Measurements from ENCODE around the gene ABLIM1.

ABLIM1 gene

DNA sequence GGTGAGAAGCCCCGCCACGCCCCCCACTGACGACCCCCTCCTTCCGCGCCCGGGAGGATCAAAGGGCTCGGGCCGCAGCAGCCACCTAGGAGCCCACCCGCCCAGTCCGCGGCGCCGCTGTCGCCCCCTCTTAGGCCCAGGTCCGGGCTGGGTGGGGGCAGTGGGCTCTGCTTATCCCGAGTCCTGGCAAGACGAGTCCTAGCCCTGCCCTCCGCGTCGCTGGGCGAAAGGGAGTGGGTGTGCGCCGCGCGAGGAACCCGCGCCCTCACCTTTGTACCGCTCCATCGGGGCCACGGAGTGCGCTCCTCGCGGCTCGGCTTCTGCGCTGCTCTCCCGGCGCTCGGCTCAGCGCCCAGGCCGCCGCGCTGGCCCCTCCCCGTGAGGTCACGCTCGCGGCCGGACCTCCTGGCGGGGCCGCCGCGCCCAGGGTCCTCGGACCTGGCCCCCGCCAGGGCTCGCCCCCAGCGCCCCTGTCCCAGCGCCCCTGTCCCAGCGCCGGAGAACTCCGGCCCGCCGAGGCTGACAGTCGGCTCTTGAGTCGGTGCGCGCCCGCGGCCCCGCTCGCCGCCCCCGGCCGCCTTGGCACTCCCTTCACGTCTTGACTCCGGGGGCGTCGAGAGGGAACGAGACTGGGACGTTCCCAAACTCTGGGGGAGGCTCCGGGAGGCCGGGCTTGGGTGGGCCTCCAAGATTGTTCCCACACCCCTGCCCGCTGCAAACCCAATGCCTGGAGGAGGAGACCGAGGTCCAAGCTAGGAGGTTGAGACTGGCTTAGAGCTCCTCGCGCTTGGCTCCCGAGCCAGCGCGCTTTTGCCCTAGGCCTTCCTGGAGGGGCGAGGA, 253.7 kb downstream of the ABLIM1 start, which contains the start of gene AFAP1L2:
AFAP1L2 (minus strand) TSS at position 332 of the 840 bp plus-strand sequence; CDS start at position 285, 47 bp downstream.
- no peak for DNase-seq (ENCODE audit: low read depth)

DNA sequence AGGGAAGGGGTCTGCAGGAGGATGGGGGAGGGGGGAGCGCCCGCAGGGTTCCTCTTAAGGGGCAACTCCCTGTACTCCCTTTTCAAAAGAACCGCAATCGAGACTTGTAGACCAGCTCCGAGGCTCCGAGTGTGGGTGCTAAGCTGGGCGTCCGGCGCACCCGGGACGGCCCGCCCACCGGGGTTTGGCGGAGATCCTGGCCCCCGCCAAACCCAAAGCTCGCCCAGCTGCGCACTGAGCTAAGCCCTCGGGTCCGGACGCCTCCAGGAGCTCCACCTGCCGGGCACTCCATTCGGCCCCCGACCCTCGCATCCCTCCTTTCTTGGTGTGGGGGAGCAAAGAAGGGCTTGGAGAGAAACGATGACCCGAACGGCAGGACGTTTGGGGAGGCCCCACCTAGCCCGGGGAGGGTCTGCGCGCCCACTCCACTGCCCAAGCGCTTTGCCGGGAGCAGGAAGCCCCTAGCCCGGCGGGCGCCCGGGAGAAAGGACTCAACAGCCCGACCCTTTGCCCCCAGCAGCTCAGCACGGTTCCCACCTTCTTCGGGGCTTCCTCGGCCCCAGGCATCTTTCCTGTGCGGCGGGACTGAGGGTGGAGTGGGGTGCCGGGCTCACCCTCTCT, 254.4 kb downstream of the ABLIM1 start:
- no peak for DNase-seq (ENCODE audit: low read depth)

DNA sequence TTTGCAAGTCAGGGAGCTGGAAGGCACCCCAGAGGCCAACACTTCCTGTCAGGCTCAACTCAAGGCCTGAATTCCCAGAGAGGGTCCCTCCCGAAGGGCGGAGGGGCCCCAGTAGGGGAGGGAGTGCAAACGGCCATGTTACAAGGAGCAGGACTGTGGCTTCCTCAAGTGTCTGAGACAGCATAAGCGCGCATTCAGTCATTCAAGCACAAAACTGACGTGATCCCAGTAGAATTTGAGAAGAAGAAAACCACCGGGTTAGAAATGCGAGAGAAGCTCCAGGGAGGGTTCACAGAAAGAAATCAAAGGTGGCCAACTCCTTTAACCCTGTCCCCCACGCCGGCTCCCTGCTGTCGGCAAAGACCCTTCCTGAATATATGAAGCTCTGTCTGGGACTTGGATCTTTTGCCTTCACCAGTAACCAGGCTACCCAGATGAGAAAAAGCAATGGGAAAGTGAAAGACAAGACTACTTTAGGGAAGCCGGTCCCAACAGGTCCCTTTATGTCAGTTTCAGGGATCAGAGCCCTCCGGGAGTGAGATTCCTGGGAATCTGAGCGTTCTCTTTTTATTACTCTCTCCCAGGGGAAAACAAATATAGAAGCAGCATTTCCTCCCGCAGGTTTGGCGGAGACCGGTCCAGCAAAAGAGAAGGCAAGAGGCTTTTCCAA, 255.1 kb downstream of the ABLIM1 start:
- DNase-seq (ENCODE audit: low read depth), result no peak

DNA sequence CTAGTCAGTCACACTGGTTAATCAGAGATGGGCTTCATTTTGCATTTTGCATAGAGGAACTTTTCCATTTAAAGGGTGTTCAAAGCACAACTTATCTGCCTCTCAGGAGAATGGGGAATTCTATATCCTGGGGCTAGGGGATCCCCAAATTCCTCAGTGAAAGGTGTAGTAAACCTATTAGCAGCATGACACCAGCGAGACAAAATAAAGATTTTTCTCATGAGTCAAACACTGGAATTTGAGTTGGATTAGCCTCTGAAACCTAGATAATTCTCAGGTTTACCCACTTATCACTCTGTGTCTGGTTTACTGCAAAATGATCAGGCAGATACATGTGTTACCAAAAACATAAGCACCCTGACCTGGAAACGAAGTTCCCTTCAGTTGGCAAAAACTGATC, 255.8 kb downstream of the ABLIM1 start:
- DNase-seq (ENCODE audit: low read depth), result no peak

DNA sequence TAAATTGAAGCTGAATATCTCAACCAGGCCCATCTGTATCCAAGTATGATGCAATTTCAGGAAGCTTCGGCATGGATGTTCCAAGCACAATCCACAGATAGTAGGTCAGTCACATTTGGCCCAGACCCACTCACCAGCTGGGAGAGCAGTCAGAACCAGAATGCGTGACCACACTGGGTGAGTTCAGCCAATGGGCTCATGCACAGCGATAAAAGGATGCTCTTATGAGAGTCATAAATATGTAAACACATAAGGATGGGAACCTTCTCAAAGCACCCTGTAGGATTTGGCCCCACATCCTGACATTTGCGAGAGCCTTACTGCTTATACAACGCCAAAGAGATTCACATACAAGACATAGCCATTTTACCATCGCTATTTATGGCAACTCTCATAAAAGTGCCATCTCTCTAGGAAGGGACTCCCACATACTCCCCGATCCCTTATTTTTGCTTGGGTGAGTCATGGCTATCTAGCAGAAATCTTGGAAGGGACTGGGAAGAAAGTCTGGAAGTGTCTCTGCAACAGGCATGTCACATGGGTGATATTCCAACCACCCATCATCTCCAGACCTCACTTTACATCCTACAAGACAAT, 256.8 kb downstream of the ABLIM1 start:
- DNase-seq (ENCODE audit: low read depth), result no peak

DNA sequence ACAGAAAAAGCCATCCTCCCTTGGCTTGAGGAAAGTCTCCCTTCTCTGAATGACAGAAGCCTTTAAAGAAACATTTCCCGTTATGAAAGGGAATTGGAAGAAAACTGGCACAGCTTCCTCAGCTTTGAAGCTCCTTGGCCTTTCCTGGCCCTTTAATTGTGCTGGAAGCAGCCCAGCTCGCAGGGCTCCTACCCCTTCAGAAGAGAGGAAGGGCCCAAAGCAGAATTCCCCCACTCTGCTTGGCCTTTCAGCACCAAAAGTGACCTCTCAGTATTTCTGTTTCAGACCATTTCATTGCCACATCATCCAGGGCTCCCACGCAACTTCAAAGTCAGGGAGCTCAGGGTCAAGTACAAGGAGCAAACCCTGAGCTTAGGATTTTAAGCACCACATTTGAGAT, 258.0 kb downstream of the ABLIM1 start:
- DNase-seq (ENCODE audit: low read depth), result no peak

DNA sequence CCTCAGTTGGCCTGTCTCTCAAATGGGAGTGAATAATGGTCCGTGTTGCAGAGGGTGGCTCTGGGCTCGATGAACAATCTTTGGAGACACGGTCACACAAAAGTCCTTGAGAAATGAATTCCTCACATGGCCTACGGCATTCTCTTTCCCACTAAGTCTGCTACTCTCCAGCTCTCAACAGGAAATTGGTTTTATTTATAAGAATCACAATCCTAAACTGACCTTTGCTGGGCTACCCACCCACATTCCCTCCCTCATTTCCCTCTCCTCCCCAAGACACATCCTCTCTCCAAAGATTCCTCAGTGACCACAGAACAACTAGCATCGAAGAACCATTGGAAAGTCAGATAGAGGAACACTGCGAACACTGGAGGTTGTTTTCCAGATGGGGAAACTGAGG, 258.5 kb downstream of the ABLIM1 start:
- no peak for DNase-seq (ENCODE audit: low read depth)

DNA sequence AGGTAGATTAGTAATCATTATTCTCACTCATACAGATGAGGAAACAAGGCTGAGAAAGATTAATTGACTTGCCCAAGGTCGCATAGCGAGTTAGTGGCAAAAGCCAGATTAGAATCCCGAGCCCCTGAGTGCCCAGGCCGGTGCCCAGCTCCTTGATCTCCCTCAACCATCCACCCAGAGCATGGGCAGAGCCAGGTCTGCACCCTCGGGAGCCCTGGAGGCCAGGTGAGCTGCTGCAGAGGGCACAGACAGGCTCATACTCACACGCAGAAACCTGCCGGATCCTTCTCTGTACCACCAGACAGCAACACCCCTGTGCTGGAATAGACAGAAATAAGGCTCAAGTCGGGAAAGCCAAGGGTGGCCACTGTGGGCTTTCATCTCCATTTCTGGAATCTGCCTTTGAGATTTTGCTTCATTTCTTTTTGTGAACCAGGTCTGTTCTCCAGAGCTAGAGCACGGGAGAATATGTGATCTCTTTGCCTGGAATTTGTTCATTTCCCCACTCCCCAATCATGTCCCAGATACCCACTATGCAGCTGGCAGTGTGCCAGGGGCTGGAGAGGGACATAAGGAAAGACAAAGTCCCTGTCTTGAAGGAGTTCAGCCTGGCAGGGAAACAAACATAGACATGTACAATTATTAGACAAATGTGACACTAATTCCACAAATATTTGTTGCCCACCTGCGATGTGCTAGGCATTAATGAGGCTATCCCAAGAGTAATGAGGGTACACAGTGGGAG, 259.3 kb downstream of the ABLIM1 start:
- DNase-seq (ENCODE audit: low read depth), result no peak

DNA sequence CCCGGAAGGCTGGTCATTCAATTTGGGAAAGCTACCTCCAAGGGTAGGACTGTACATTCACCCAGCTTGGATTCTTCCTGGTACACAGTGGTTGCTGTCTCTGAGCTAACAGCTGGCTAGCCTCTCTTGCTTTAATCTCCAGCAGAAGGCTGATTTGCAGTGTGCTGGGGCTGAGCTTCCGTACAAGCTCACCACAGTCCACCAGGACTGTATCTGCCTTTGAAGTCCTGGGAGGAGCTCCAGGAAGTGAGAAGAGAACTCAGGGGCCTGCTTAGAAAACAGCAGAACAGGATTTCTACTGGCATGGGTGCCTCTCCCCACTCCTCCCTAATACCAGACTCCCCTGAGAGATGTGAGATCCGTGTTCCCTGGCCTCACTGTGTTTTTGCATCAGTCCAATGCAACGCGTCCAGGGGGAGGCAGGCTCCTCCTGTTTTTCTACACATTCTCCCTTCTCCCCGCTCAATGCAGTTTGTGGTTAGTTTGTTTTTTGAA, 260.4 kb downstream of the ABLIM1 start:
- DNase-seq (ENCODE audit: low read depth), result no peak

DNA sequence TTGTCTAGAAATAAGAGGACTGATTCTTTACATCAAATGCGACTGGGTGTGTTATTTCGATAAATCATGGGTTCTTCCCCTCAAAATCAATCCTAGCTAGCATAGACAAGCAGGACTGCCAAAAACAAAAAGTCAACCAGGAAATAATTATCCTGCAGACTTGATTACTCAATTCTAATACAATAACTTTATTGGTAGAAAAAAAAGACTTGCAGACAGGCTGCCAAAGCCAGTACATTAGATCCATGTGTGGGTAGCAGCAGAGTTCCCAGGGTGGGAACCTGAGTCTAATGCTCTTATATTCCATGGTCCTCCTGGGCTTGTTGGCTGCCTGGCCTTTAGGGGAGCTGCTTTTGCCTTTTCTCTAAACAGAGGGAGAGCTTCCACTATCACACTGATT, 261.6 kb downstream of the ABLIM1 start:
- no peak for DNase-seq (ENCODE audit: low read depth)

DNA sequence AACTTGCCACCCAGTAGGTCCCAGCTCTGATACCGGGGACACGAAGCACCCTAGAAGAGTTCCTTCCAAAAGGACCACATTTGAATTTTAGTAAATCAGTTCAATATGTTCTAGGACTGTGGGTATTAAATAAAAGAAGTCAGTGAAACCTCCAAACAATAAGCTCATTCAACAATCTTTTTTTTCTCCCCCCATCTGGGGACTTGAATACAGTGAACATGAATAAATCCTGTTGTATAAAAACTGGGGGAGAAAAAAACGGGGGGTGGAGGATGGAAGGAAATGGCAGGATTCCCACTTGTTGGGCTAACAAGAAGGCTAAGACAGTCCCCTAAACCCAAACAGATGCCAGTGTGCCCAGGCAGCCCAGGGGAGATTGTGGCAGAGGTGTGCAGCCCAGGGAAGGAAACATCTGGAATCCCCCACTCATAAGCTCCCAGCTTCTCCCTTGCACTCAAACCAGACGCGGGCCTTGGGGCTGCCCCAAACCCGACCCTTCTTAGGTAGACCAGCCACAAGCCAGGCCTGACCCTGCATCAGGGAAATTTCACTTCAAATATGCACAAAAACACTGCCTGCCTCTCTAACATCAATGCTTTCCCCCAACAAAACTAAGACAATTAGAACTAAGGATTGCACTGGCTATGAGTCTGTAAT, 262.6 kb downstream of the ABLIM1 start:
- no peak for DNase-seq (ENCODE audit: low read depth)

DNA sequence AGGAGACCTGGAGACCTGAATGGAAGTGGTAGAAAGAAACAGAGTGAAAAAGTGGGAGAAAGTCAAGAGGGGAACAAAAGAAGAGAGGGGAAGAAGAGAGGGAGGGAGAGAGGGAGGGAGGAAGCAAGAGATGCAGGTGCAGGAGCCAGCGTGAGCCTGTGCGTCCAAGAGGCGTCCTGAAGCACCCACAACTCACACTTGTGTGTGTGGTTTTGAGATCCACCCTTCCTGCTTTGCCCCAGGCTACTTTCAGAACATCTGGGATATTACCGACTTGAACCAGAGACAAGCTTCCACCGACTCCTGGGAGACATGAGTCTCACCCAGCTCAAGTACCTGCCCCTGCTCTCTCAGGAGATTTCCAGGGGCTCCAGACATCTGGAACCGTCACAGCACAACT, 263.5 kb downstream of the ABLIM1 start:
- no peak for DNase-seq (ENCODE audit: low read depth)

DNA sequence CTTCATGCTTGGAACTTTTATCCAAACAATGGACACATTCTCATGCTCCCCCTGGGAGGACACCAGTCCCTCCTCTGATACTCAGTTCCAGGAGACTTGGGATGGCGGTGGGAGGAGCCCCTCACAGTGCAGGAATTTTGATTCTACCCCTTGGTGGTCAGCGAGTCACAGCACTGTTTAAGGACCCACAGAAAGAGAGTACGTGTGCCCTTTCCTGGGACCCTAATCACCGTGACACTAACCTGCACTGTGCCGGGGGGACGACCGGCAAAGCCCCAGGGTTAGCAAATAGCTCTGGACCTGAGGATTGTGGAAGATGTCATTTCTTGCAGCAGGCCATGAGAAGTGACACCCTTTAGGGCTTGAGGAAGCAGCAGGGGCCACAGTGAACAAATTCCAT, 264.2 kb downstream of the ABLIM1 start:
- DNase-seq (ENCODE audit: low read depth), result no peak

DNA sequence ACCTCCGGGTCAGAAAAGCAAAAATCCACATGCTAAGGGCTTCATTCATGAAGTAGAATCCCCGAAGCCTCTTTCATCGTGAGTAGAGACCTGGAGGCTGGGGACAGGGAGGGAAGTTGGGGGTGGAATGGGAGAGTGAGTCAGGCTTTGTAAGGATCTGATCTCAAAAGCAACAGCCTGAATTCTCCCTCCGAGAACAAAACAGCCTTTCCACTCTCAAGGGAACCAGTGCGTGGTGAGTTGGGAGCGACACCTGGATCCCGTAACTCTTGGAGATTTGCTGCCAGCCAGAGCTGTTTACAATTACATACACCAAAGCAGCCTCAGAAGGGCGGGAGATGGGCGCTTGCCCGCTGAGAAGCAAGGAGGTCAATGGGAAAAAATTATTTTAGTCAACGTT, 264.6 kb downstream of the ABLIM1 start:
- no peak for DNase-seq (ENCODE audit: low read depth)

DNA sequence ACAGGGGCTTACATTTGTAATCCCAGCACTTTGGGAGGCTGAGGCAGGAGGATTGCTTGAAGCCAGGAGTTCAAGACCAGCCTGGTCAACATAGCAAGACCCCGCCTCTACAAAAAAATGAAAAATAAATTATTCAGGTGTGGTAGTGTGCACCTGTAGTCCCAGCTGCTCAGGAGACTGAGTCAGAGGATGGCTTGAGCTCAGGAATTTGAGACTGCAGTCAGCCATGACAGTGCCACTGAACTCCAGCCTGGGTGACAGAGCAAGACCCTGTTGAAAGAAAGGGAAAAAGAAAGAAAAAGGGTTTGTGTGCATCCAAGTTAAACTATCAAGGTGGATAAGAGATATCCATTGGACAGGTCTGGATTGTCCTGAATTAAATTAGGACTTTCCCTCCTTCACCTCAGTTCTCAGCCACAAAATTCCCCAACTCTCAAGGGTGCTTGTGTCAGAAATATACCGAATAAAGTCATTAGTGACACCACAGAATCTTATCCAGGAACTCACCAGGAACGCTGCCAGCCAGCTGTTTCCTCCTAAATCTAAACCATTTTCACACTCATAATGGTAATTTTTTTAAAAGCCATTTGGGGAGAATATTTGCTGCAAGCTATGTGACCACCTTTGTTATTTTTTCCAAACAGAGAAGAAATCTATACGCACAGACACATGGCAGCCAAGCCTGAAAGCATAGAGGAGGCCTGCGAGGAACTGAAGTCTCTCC, 265.8 kb downstream of the ABLIM1 start:
- no peak for DNase-seq (ENCODE audit: low read depth)

DNA sequence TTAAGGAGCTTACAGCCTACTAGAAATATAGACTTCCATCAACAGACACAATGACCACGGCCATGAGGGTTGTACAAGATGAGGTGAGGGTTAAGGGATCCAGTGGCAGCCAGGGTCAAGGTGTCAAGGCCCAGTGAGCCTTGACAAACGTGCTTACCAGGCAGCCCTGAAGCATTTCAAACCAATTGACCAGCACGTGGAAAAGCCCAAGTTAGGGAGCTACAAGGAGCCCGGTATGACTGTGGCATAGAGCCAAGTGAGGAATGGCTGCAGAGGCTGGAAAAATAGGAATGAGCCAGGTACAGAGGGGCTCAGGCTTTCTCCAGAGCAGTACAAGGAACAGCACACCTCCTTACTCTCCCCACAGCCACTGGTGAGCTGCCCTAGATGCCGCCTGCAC, 266.5 kb downstream of the ABLIM1 start:
- DNase-seq (ENCODE audit: low read depth), result no peak

DNA sequence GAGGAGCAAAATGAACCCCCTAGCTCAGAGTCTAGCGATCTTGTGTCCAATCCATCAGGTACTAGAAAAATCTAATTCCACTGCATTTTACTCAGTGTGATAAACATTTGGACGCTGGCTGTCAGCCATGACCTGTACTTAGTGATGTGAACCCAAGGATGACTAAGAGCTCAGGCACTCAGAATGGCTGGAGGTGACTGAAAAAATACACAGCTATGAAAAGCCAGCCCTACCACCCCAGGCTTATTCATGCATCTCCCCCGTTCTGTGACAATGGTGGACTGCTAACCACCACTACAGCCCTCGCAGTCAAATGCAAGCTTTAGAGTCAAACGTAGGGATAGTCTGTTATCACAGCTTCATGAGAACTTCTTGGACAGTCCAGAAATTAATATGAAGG, 268.6 kb downstream of the ABLIM1 start:
- DNase-seq (ENCODE audit: low read depth), result no peak

DNA sequence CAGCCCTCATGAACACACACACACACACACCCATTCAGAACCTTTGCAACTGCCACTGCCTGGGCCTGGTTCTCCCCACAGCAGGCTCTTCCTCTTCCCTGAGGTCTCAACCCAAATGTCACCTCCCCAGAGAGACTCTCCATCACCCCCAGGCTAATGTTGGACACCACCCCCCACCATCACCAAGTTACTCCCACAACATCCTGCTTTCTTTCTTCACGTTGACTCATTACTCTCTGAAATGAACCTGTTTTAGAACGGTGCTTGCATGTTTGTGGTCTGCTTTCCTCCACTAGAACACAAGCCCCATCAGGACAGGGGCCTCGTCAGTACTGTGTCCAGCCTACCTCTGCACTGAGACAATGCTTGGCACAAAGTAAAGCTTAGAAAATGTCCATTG, 269.8 kb downstream of the ABLIM1 start:
- no peak for DNase-seq (ENCODE audit: low read depth)

DNA sequence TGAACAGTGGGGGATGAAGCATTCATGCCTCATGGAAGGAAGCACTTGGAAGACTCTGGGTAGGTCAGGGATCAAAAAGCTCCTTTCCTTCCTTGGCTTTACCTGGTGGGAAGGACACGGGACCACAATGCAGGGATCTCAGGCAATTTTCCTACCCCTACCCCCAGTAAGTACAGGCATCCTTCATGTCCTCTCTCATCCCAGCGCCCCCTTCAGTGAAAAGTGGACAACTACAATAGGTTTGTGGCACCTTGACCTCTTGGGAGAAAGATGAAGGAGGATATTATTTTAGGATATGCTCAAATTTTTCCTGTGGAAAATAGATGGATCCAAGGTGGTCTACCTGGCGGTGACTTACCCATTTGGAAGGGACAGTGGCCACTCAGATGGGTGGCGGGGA, 270.3 kb downstream of the ABLIM1 start:
- no peak for DNase-seq (ENCODE audit: low read depth)

DNA sequence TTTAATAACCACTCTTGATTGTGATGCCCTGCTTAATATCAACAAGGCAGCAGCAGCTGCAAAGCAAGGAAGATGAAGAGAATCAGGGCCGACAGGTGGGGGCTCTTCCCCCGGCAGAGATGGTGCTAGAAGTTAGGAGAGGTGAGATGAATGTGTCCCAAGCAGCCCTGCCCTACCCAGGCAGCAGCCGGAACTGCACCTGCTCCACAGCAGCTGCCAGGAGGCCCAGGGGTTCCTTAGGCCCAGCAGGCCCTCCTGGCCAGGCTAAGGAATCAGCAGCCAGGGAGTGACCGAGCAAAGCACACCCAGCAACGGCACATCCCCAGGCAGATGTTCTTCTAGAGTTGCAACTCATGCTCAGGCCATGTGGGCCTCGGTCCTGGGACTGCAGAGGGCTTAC, 271.6 kb downstream of the ABLIM1 start:
- no peak for DNase-seq (ENCODE audit: low read depth)

DNA sequence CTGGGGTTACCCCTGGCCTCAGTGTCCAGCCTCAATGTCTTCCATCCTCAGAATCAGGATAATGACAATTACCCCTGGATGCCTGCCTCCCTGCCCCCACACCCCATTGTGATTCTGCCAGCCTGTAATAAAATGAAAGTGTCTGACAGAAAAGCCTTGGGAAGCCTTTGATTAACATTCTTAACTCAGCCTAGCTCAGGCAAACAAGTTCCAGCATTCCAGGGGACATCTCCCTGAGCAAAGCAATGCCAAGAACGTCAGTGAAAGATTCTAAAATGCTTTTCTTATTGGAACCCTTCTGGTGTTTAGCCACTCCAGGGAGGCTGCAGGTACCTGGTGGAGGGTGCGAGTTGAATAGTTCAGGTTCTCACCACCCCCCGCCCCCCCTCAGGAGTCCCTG, 272.5 kb downstream of the ABLIM1 start:
- DNase-seq (ENCODE audit: low read depth), result no peak

Measured in stimulated activated CD8-positive, alpha-beta memory T cell treated with anti-CD3 and anti-CD28 coated beads, Interleukin-12 subunit alpha, Interleukin-12 subunit beta, amount 100 ng/mL, for 1 hour (primary cell).